GM19452 (cell line): ENCODE results near the gene C16orf96.

ENCODE experiments used
- ATAC-seq: cut with Tn5 transposase; IDR thresholded peaks from one replicate; pipeline ENCODE4 v1.9.1; 2021; ENCODE audit not compliant: unreplicated experiment

Gene C16orf96

GRCh38 chr16:4525069-4525468, 31.1 kb upstream of the C16orf96 start:
- no peak for ATAC-seq

GRCh38 chr16:4525634-4526277, 30.4 kb upstream of the C16orf96 start:
- ATAC-seq = no peak

- ATAC-seq = no peak
Measured at GRCh38 chr16:4529085-4530060, 26.8 kb upstream of the C16orf96 start.

- no peak for ATAC-seq
Measured at GRCh38 chr16:4531811-4532210, 24.3 kb upstream of the C16orf96 start.

GRCh38 chr16:4532238-4532637, 23.9 kb upstream of the C16orf96 start:
- ATAC-seq = no peak

- ATAC-seq = no peak
Measured at GRCh38 chr16:4533490-4533889, 22.6 kb upstream of the C16orf96 start.

- no peak for ATAC-seq
Measured at GRCh38 chr16:4534151-4534790, 21.9 kb upstream of the C16orf96 start.

- no peak for ATAC-seq
Measured at GRCh38 chr16:4535627-4536108, 20.5 kb upstream of the C16orf96 start.

GRCh38 chr16:4536391-4537106, 19.6 kb upstream of the C16orf96 start:
- ATAC-seq = no peak

- ATAC-seq = peak; percentile 20
Measured at GRCh38 chr16:4537376-4538343, 18.5 kb upstream of the C16orf96 start.

GRCh38 chr16:4538350-4539235, 17.5 kb upstream of the C16orf96 start, which contains the start of gene CDIP1:
Gene CDIP1 (minus strand): TSS chr16:4538773. CDS start chr16:4514130, 24,643 bp downstream.
- peak; percentile 61 for ATAC-seq

GRCh38 chr16:4539716-4540284, 16.3 kb upstream of the C16orf96 start:
- ATAC-seq = no peak

- no peak for ATAC-seq
Measured at GRCh38 chr16:4544473-4544872, 11.7 kb upstream of the C16orf96 start.

GRCh38 chr16:4548124-4548523, 8.0 kb upstream of the C16orf96 start:
- ATAC-seq = no peak

GRCh38 chr16:4550591-4550990, 5.5 kb upstream of the C16orf96 start:
- no peak for ATAC-seq

- ATAC-seq = no peak
Measured at GRCh38 chr16:4552541-4552940, 3.6 kb upstream of the C16orf96 start.

- no peak for ATAC-seq
Measured at GRCh38 chr16:4556580-4556979, 440 bp downstream of the C16orf96 start.

GRCh38 chr16:4557973-4558372, 1.8 kb downstream of the C16orf96 start:
- no peak for ATAC-seq
